Caco-2 (cell line): ENCODE measurements around the gene KIFC3. TPM values are rescaled to one million over a fixed set of nuclear protein-coding genes. Genes with fewer than 3 reads are reported as not detected.

ENCODE experiments used
- BruUV-seq: library from RNA; stranded (reverse); fragments of 400-500 nt; replicated peaks from 2 replicates; lab custom pipeline; 2021; lab: Mats Ljungman, UMichigan
- CTCF ChIA-PET: fragments of 300-600 bp; sonication (Branson Sonifier 250); formaldehyde crosslinking; loops from one replicate; lab custom pipeline; 2022; ENCODE audit warnings: antibody characterized with exemption; lab: Charles Lee
- POLR2A ChIA-PET: fragments of 300-600 bp; sonication (Branson Sonifier 250); formaldehyde crosslinking; loops from one replicate; lab custom pipeline; 2022; ENCODE audit warnings: antibody characterized with exemption; lab: Charles Lee
- DNase-seq, 2 experiments: peaks; one replicate each; pipeline versions ENCODE4 v3.0.0 to v3.0.0-alpha.2; 2020 to 2022
- H3K27me3 ChIP-seq: replicated peaks from 2 replicates; pipeline ENCODE4 v1.6.0; 2011; ENCODE audit warnings: low read length; ENCODE audit not compliant: control insufficient read depth, insufficient read depth
- H3K36me3 ChIP-seq: 2 replicates; pipeline ENCODE4 v1.5.1; 2011; ENCODE audit warnings: low read length; ENCODE audit not compliant: control insufficient read depth, insufficient read depth
- H3K4me1 ChIP-seq: fragments of 250-450 bp; sonication (Bioruptor Pico); 2 replicates; pipeline ENCODE4 v1.5.1; 2020; ENCODE audit warnings: mild to moderate bottlenecking
- H3K4me3 ChIP-seq: 2 replicates; pipeline ENCODE4 v1.5.1; 2011; ENCODE audit warnings: low read depth, mild to moderate bottlenecking, control low read depth, low read length
- H3K9me3 ChIP-seq: fragments of 250-450 bp; sonication (Bioruptor Pico); 2 replicates; pipeline ENCODE4 v1.5.1; 2020; ENCODE audit warnings: mild to moderate bottlenecking, moderate library complexity
- H3K27ac Mint-ChIP-seq: one replicate; pipeline ENCODE4 v1.8.0; 2022; ENCODE audit warnings: mixed read lengths; ENCODE audit not compliant: unreplicated experiment
- H3K27me3 Mint-ChIP-seq: one replicate; pipeline ENCODE4 v1.8.0; 2022; ENCODE audit warnings: mixed read lengths; ENCODE audit not compliant: insufficient read depth, unreplicated experiment
- H3K36me3 Mint-ChIP-seq: one replicate; pipeline ENCODE4 v1.8.0; 2022; ENCODE audit warnings: mild to moderate bottlenecking, mixed read lengths; ENCODE audit not compliant: insufficient read depth, unreplicated experiment
- H3K4me1 Mint-ChIP-seq: one replicate; pipeline ENCODE4 v1.8.0; 2022; ENCODE audit warnings: low read depth, mixed read lengths; ENCODE audit not compliant: unreplicated experiment
- H3K4me3 Mint-ChIP-seq: one replicate; pipeline ENCODE4 v1.8.0; 2022; ENCODE audit warnings: mild to moderate bottlenecking, moderate library complexity, mixed read lengths; ENCODE audit not compliant: unreplicated experiment
- H3K9me3 Mint-ChIP-seq: one replicate; pipeline ENCODE4 v1.8.0; 2022; ENCODE audit warnings: mixed read lengths; ENCODE audit not compliant: unreplicated experiment
- CTCF ChIP-seq, 2 experiments: fragments of 200-600 bp in 1 of 2; IDR thresholded peaks; 1 replicate in 1 of 2; 2 replicates in 1 of 2; pipeline versions ENCODE4 v1.5.1 to v1.8.0; 2011 to 2022; ENCODE audit warnings: antibody characterized with exemption in 1 of 2, control low read depth in 1 of 2, inconsistent platforms in 1 of 2, low read depth in 1 of 2, low read length in 1 of 2, mild to moderate bottlenecking in 1 of 2, moderate library complexity in 1 of 2; ENCODE audit not compliant: insufficient read depth in 1 of 2, severe bottlenecking in 1 of 2, unreplicated experiment in 1 of 2
- intact Hi-C: fragments of 100-400 bp; cut with micrococcal nuclease; formaldehyde crosslinking; loops from one replicate; pipeline ENCODE4 v1.10.0; 2022; ENCODE audit not compliant: unreplicated experiment
- total RNA-seq: library from RNA; stranded (reverse); gene quantifications from 2 replicates; pipeline ENCODE4 v1.2.3, GENCODE V29; 2022

KIFC3 gene
- total RNA-seq, 1 experiment from 2014 or later: 103 TPM

- no peaks in the 10 kb centered on the region for H3K27me3 ChIP-seq
- no peak for DNase-seq
- H3K36me3 ChIP-seq: no peaks in the 10 kb centered on the region
- H3K9me3 ChIP-seq: no peaks in the 10 kb centered on the region
- CTCF ChIA-PET: interaction anchor here (0.6 to 1.0 kb wide), 3 partner anchors 17 to 45 kb away, joined by 3 to 4 read pairs (median 3); no protein-coding TSS in a partner anchor
- H3K4me3 ChIP-seq: no peak overlapping the region
- no TSS peak for BruUV-seq
- POLR2A ChIA-PET: no interaction called here
- Mint-ChIP-seq H3K36me3 (peaks cover 9% of the 10 kb centered on the region), H3K9me3 (no peaks in the 10 kb centered on the region), H3K27ac (peak overlapping the region; percentile 98), H3K4me1 (peaks cover 72% of the 10 kb centered on the region), H3K4me3 (no peak overlapping the region), H3K27me3 (no peaks in the 10 kb centered on the region)
- intact Hi-C loops: no loop called here
- peaks cover 82% of the 10 kb centered on the region for H3K4me1 ChIP-seq
- TF ChIP-seq CTCF (IDR thresholded peaks at IDR 0.05; ENCODE audit: insufficient read depth in 1 of 2, low read depth in 1 of 2, low read length in 1 of 2, severe bottlenecking in 1 of 2, unreplicated experiment in 1 of 2): no peak
Measured at GRCh38 chr16:57818377-57819064, 16.2 kb upstream of the KIFC3 start.

DNA sequence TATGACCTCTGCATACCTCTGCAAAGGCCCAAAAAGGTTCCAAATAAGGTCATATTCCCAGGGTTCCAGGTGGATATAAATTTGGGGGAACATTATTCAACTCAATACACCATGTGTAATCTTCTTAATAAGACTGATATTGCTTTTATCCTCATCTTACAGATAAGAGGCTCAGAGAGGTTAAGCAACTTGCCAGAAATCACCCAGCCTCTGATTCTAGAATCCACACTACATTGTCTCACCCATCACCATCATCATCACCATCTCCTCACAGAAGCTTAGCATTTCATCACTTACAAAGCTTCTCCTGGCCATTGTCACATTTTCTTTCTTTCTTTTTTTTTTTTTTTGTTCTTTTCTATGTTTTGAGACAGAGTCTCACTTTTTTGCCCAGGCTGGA is 15.4 kb upstream of the KIFC3 start:
- H3K36me3 Mint-ChIP-seq: peaks cover 9% of the 10 kb centered on the region
- DNase-seq: no peak
- H3K9me3 Mint-ChIP-seq: no peaks in the 10 kb centered on the region
- ChIA-PET POLR2A (no interaction called here), CTCF (interaction anchor here (0.8 to 1.7 kb wide), 2 partner anchors 17 to 45 kb away, joined by 3 to 14 read pairs; no protein-coding TSS in a partner anchor)
- no peak for TF ChIP-seq CTCF (IDR thresholded peaks at IDR 0.05; ENCODE audit: insufficient read depth in 1 of 2, low read depth in 1 of 2, low read length in 1 of 2, severe bottlenecking in 1 of 2, unreplicated experiment in 1 of 2)
- Histone ChIP-seq H3K36me3 (no peaks in the 10 kb centered on the region), H3K9me3 (no peaks in the 10 kb centered on the region), H3K4me3 (no peak overlapping the region), H3K27me3 (no peaks in the 10 kb centered on the region), H3K4me1 (peaks cover 82% of the 10 kb centered on the region)
- H3K27ac Mint-ChIP-seq: peak overlapping the region; percentile 98
- intact Hi-C loops: loop anchor here (2.0 kb wide), 1 partner anchor 15 kb away; the partner anchor contains the start of gene KIFC3
- BruUV-seq: no TSS peak
- no peak overlapping the region for H3K4me3 Mint-ChIP-seq
- no peaks in the 10 kb centered on the region for H3K27me3 Mint-ChIP-seq
- peaks cover 68% of the 10 kb centered on the region for H3K4me1 Mint-ChIP-seq

DNA sequence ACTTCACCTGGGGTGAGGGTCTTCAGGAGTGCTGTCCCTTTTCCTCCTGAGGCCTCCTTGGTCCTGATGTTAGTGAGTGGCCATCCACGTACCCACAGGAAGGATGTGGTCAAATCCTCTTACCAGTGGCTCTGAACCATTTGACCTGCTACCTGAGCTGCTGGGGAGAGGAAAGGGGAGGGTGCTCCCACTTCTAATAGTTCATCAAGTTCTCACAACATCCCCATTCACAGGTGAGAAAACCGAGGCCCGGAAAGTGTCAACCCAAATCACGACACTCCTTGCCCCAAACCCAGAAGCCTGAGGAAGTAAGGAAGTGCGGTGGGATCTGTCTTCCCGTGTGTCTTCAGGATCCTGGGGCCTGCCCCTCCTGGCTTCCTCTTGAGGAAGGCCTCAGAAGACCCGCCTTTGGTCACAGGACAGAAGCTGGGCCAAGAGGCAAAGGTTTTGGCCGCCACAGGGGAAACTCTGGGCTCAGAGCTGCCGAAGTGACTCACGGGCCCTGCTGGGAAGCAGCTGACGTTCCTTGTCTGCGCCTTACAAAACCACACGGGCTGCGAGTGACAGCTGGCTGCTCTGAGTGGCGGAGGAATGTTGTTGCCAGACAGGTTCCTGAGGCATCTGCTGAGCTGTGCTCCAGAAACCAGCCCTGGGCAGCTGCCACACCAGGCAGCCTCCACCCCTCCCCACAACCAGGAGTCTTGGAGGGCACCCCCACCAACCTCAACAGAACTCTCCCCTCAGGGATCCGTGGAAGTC is 13.9 kb upstream of the KIFC3 start:
- Mint-ChIP-seq H3K27ac (peak overlapping the region; percentile 98), H3K27me3 (no peaks in the 10 kb centered on the region), H3K36me3 (peaks cover 8% of the 10 kb centered on the region), H3K4me3 (peak overlapping the region; percentile 66), H3K9me3 (no peaks in the 10 kb centered on the region), H3K4me1 (peaks cover 69% of the 10 kb centered on the region)
- TSS peak; percentile 81 for BruUV-seq
- Histone ChIP-seq H3K4me1 (peaks cover 83% of the 10 kb centered on the region), H3K9me3 (no peaks in the 10 kb centered on the region), H3K36me3 (no peaks in the 10 kb centered on the region), H3K4me3 (no peak overlapping the region), H3K27me3 (no peaks in the 10 kb centered on the region)
- DNase-seq: peak; percentile 94 to 96
- intact Hi-C loops: loop anchor here (1.0 to 2.0 kb wide), 3 partner anchors 8 to 13 kb away; partner anchors contain the start of gene KIFC3
- POLR2A ChIA-PET: interaction anchor here (0.5 to 1.5 kb wide), 9 partner anchors 8 to 208 kb away, joined by 3 to 6 read pairs (median 4); partner anchors contain the start of gene KATNB1
- no peak for TF ChIP-seq CTCF (IDR thresholded peaks at IDR 0.05; ENCODE audit: insufficient read depth in 1 of 2, low read depth in 1 of 2, low read length in 1 of 2, severe bottlenecking in 1 of 2, unreplicated experiment in 1 of 2)
- CTCF ChIA-PET: interaction anchor here (0.7 to 1.7 kb wide), 6 partner anchors 11 to 47 kb away, joined by 3 to 14 read pairs (median 6); partner anchors contain the start of gene KIFC3
